A673 (cell line): ENCODE measurements around the gene ADARB2.

ENCODE experiments used
- CTCF ChIP-seq: fragments of 300-800, 200-600 bp; sonication (generic); conservative IDR thresholded peaks from 2 replicates; pipeline ENCODE4 v1.5.1; 2017; ENCODE audit warnings: low read depth, mild to moderate bottlenecking, antibody characterized with exemption, low read length, moderate library complexity, mixed read lengths
- EZH2 ChIP-seq: fragments of 200-600 bp; sonication (generic); IDR thresholded peaks from 2 replicates; pipeline ENCODE4 v1.6.1; 2017; ENCODE audit warnings: borderline replicate concordance, low read depth, mild to moderate bottlenecking, mixed read lengths, antibody characterized with exemption, low read length; ENCODE audit not compliant: poor library complexity, severe bottlenecking

- no peak for TF ChIP-seq CTCF
- TF ChIP-seq EZH2 = no peak
Observed at GRCh38 chr10:1747590-1748157, 10.3 kb upstream of the ADARB2 start.
